GM12878 (cell line): ENCODE results near the gene SRRM3. TPM values are rescaled to one million over a fixed set of nuclear protein-coding genes. Genes with fewer than 3 reads are reported as not detected.
A peak's percentile ranks its signal among the peaks of the same experiment; 100 is the strongest.

Source experiments
- ATAC-seq: fragments of 200-7000 bp; cut with Tn5 transposase; 3 replicates; pipeline ENCODE4 v1.9.1; 2020; ENCODE audit warnings: mild to moderate bottlenecking, moderate library complexity
- BruUV-seq: library from RNA; stranded (reverse); fragments of 400-500 nt; replicated peaks from 2 replicates; lab custom pipeline; 2021; lab: Mats Ljungman, UMichigan
- CTCF ChIA-PET: fragments of 300-600 bp; sonication (Branson Sonifier 250); formaldehyde crosslinking; extraction: SDS; loops from one replicate; lab custom pipeline; 2021; ENCODE audit warnings: inconsistent platforms; lab: Yijun Ruan, JAX
- POLR2A ChIA-PET: fragments of 350-600 bp; formaldehyde crosslinking; extraction: SDS; loops from one replicate; lab custom pipeline; 2021; ENCODE audit warnings: inconsistent platforms; lab: Charles Lee
- RAD21 ChIA-PET: fragments of 300-600 bp; sonication (Branson Sonifier 250); formaldehyde crosslinking; loops from one replicate; lab custom pipeline; 2023; ENCODE audit warnings: antibody characterized with exemption; ENCODE audit not compliant: unreplicated experiment; lab: Charles Lee
- SMC1A ChIA-PET: fragments of 300-600 bp; sonication (Branson Sonifier 250); formaldehyde crosslinking; loops from one replicate; lab custom pipeline; 2023; ENCODE audit not compliant: unreplicated experiment, uncharacterized antibody; lab: Charles Lee
- DNase-seq: peaks from one replicate; pipeline ENCODE4 v3.0.0-alpha.2; 2011; ENCODE audit warnings: low read depth, low spot score
- FAIRE-seq: peaks from 3 replicates; lab custom pipeline; 2011; peaks lifted over from hg19 to GRCh38; lab: Jason Lieb, UNC
- H2AFZ ChIP-seq: 2 replicates; pipeline ENCODE4 v1.6.0; 2011; ENCODE audit warnings: low read depth, low read length, control low read depth; ENCODE audit not compliant: control insufficient read depth
- H3K27ac ChIP-seq: 2 replicates; pipeline ENCODE4 v1.5.1; 2011; ENCODE audit warnings: control low read depth; ENCODE audit not compliant: control insufficient read depth, insufficient read depth
- H3K27me3 ChIP-seq, 2 experiments: replicated peaks in 1 of 2; 2 replicates each; pipeline versions ENCODE4 v1.6.0 to v1.6.1; 2011; ENCODE audit warnings: low read length in 1 of 2; ENCODE audit not compliant: control insufficient read depth in 2 of 2, insufficient read depth in 2 of 2
- H3K36me3 ChIP-seq, 2 experiments: 2 replicates each; pipeline ENCODE4 v1.5.1; 2011; ENCODE audit warnings: low read length in 1 of 2; ENCODE audit not compliant: control insufficient read depth in 2 of 2, insufficient read depth in 2 of 2
- H3K4me1 ChIP-seq: 2 replicates; pipeline ENCODE4 v1.6.1; 2011; ENCODE audit warnings: mild to moderate bottlenecking, low read length, moderate library complexity, mixed read lengths; ENCODE audit not compliant: control insufficient read depth, insufficient read depth
- H3K4me2 ChIP-seq: 2 replicates; pipeline ENCODE4 v1.6.0; 2011; ENCODE audit warnings: control low read depth; ENCODE audit not compliant: control insufficient read depth, insufficient read depth
- H3K4me3 ChIP-seq: fragments of 200-600 bp; sonication (generic); 2 replicates; pipeline ENCODE4 v1.5.1; 2016
- H3K79me2 ChIP-seq: 2 replicates; pipeline ENCODE4 v1.6.0; 2011; ENCODE audit warnings: low read length; ENCODE audit not compliant: control insufficient read depth, insufficient read depth
- H3K9ac ChIP-seq: 2 replicates; pipeline ENCODE4 v1.8.0; 2011; ENCODE audit warnings: low read length, control low read depth, mixed read lengths; ENCODE audit not compliant: control insufficient read depth, insufficient read depth
- H3K9me3 ChIP-seq: replicated peaks from 3 replicates; pipeline ENCODE4 v1.5.1; 2011; ENCODE audit warnings: mild to moderate bottlenecking, low read length; ENCODE audit not compliant: control insufficient read depth, insufficient read depth
- H4K20me1 ChIP-seq: 2 replicates; pipeline ENCODE4 v1.6.0; 2011; ENCODE audit not compliant: control insufficient read depth, insufficient read depth
- FOS ChIP-seq: IDR thresholded peaks from 3 replicates; pipeline ENCODE4 v1.6.1; 2011; ENCODE audit warnings: borderline replicate concordance; ENCODE audit not compliant: insufficient read length; ENCODE audit errors: extremely low read depth
- GATAD2B ChIP-seq: fragments of 450-650 bp; conservative IDR thresholded peaks from 2 replicates; pipeline ENCODE4 v1.6.1; 2017; ENCODE audit warnings: low read depth, mild to moderate bottlenecking, moderate library complexity
- HDAC6 ChIP-seq: fragments of 200-600 bp; sonication (generic); IDR thresholded peaks from one replicate; pipeline ENCODE4 v1.8.0; 2017; ENCODE audit warnings: antibody characterized with exemption; ENCODE audit not compliant: unreplicated experiment
- MAX ChIP-seq: IDR thresholded peaks from 2 replicates; pipeline ENCODE4 v1.6.1; 2012; ENCODE audit warnings: low read depth, low read length, improper control_type of control experiment
- NFYB ChIP-seq: IDR thresholded peaks from 2 replicates; pipeline ENCODE4 v1.6.1; 2011; ENCODE audit warnings: low read depth, mild to moderate bottlenecking, low read length, improper control_type of control experiment, moderate library complexity; ENCODE audit not compliant: insufficient read depth
- PML ChIP-seq: IDR thresholded peaks from 2 replicates; pipeline ENCODE4 v1.6.1; 2012; ENCODE audit warnings: low read length, inconsistent platforms
- RCOR1 ChIP-seq: conservative IDR thresholded peaks from 2 replicates; pipeline ENCODE4 v1.6.1; 2012; ENCODE audit warnings: low read depth, low read length, improper control_type of control experiment
- RELB ChIP-seq: fragments of 450-650 bp; IDR thresholded peaks from 2 replicates; pipeline ENCODE4 v1.6.1; 2017; ENCODE audit warnings: low read depth, mild to moderate bottlenecking, moderate library complexity
- USF1 ChIP-seq: IDR thresholded peaks from 2 replicates; pipeline ENCODE4 v1.6.1; 2011; ENCODE audit warnings: borderline replicate concordance, low read depth, mild to moderate bottlenecking, moderate library complexity, mixed read lengths, low read length; ENCODE audit not compliant: insufficient read depth; ENCODE audit errors: extremely low read length
- ZNF274 ChIP-seq: IDR thresholded peaks from one replicate; pipeline ENCODE4 v1.8.0; 2011; ENCODE audit not compliant: insufficient read length, insufficient read depth
- WGBS: methylation state at CpG from one replicate; pipeline ENCODE4 v1.1.6; 2016; ENCODE audit warnings: low lambda C conversion rate; ENCODE audit not compliant: insufficient replicate concordance, insufficient coverage; ENCODE audit errors: missing lambda C conversion rate; 5-methylcytosine and 5-hydroxymethylcytosine counted together
- in situ Hi-C: fragments of 300-500 bp; cut with MboI; formaldehyde crosslinking; loops from 9 replicates; pipeline ENCODE4 v1.14.3; 2018; ENCODE audit warnings: mixed read lengths
- intact Hi-C: fragments of 100-400 bp; cut with micrococcal nuclease; formaldehyde crosslinking; loops from one replicate; pipeline ENCODE4 v1.14.2; 2022; ENCODE audit not compliant: unreplicated experiment
- polyA plus RNA-seq, 11 experiments: library from polyadenylated mRNA; depleted of rRNA in 4 of 11; unstranded in 6 of 11; stranded (reverse) in 5 of 11; fragments of >200 nt; fragmentation: Nextera tagmentation in 4 of 11; fragmentation: Illumina TruSeq in 1 of 11; extraction: Ambion mirVana in 4 of 11; extraction: Trizol in 1 of 11; gene quantifications; 1 replicate in 1 of 11; 2 replicates in 10 of 11; pipeline versions ENCODE4 v1.2.1 to v1.2.3, GENCODE V29; 2011 to 2016; ENCODE audit warnings: inconsistent platforms in 2 of 11, missing spikeins in 2 of 11, low read depth in 1 of 11
- total RNA-seq, 4 experiments: library from RNA; depleted of rRNA in 3 of 4; stranded (reverse); fragments of >200 nt in 3 of 4; fragmentation: Illumina TruSeq in 1 of 4; extraction: Trizol in 1 of 4; gene quantifications; 2 replicates each; pipeline versions ENCODE4 v1.2.1 to v1.2.3, GENCODE V29; 2013 to 2021

SRRM3 gene
- total and polyA plus RNA-seq, 10 of the 15 experiments (the other 5 are each of a cell fraction or from before 2014, with no cell fraction given) = 0.03 to 0.15 (median 0.05) TPM; not detected in 6

GRCh38 chr7:76278540-76278939, 76.8 kb downstream of the SRRM3 start:
- 100% methylated on average over 1 of the region's 1 CpG for WGBS
- no peak overlapping the region for H2AFZ ChIP-seq
- SMC1A ChIA-PET = no interaction called here
- peak; percentile 59 for ATAC-seq
- no peak overlapping the region for H3K4me2 ChIP-seq
- no peaks in the 10 kb centered on the region for H3K79me2 ChIP-seq
- CTCF ChIA-PET = interaction anchor here (1.1 to 2.0 kb wide), 2 partner anchors 13 to 35 kb away, joined by 4 to 7 read pairs; no protein-coding TSS in a partner anchor
- H3K4me1 ChIP-seq = peaks cover 2% of the 10 kb centered on the region
- H4K20me1 ChIP-seq = no peaks in the 10 kb centered on the region
- no peak for DNase-seq
- FAIRE-seq = no peak
- H3K27ac ChIP-seq = no peak overlapping the region
- in situ Hi-C loops (no loop called here), intact Hi-C loops (no loop called here)
- RAD21 ChIA-PET = no interaction called here
- POLR2A ChIA-PET = interaction anchor here (0.6 kb wide), 1 partner anchor 17 kb away, joined by 5 read pairs; no protein-coding TSS in a partner anchor
- no peaks in the 10 kb centered on the region for H3K36me3 ChIP-seq
- BruUV-seq = no TSS peak
- H3K27me3 ChIP-seq = peaks cover 3 to 4% of the 10 kb centered on the region in 2 experiments; a peak in 3 of 4 replicates
- TF ChIP-seq GATAD2B = no peak
- TF ChIP-seq NFYB = 0 out of 2 replicates have a peak, but pooled peaks have one; percentile 27
- H3K9ac ChIP-seq = no peak overlapping the region
- H3K4me3 ChIP-seq = no peak overlapping the region
- no peaks in the 10 kb centered on the region for H3K9me3 ChIP-seq

- intact Hi-C loops = no loop called here
- ATAC-seq = no peak
- Histone ChIP-seq H3K27me3 (peaks cover 4 to 7% of the 10 kb centered on the region in 2 experiments; a peak in 3 of 4 replicates), H3K9me3 (no peaks in the 10 kb centered on the region), H3K4me2 (no peak overlapping the region), H4K20me1 (no peaks in the 10 kb centered on the region), H3K4me3 (no peak overlapping the region), H3K9ac (no peak overlapping the region), H2AFZ (no peak overlapping the region), H3K36me3 (no peaks in the 10 kb centered on the region), H3K4me1 (no peaks in the 10 kb centered on the region), H3K27ac (no peak overlapping the region), H3K79me2 (no peaks in the 10 kb centered on the region)
- ChIA-PET POLR2A (no interaction called here), RAD21 (no interaction called here), SMC1A (no interaction called here), CTCF (no interaction called here)
- no peak for TF ChIP-seq PML
- TF ChIP-seq USF1 = no peak
- TF ChIP-seq RELB = no peak
- no peak for TF ChIP-seq ZNF274
- no peak for TF ChIP-seq MAX
- no peak for TF ChIP-seq HDAC6
- TF ChIP-seq FOS = no peak
- no peak for TF ChIP-seq RCOR1
- BruUV-seq = no TSS peak
- in situ Hi-C loops = no loop called here
- no peak for FAIRE-seq
- DNase-seq = no peak
- no CpG with 5 or more reads among the region's 25 CpGs for WGBS
These were observed 78.7 kb downstream of the SRRM3 start for GRCh38 chr7:76280408-76280807.
